GM12878 (cell line): Measurements from ENCODE around the gene SLC25A30. TPM values are rescaled to one million over a fixed set of nuclear protein-coding genes. Genes with fewer than 3 reads are reported as not detected.

Experiments
- ATAC-seq: fragments of 200-7000 bp; cut with Tn5 transposase; 3 replicates; pipeline ENCODE4 v1.9.1; 2020; ENCODE audit warnings: mild to moderate bottlenecking, moderate library complexity
- BruUV-seq: library from RNA; stranded (reverse); fragments of 400-500 nt; replicated peaks from 2 replicates; lab custom pipeline; 2021; lab: Mats Ljungman, UMichigan
- CTCF ChIA-PET: fragments of 300-600 bp; sonication (Branson Sonifier 250); formaldehyde crosslinking; extraction: SDS; loops from one replicate; lab custom pipeline; 2021; ENCODE audit warnings: inconsistent platforms; lab: Yijun Ruan, JAX
- POLR2A ChIA-PET: fragments of 350-600 bp; formaldehyde crosslinking; extraction: SDS; loops from one replicate; lab custom pipeline; 2021; ENCODE audit warnings: inconsistent platforms; lab: Charles Lee
- RAD21 ChIA-PET: fragments of 300-600 bp; sonication (Branson Sonifier 250); formaldehyde crosslinking; loops from one replicate; lab custom pipeline; 2023; ENCODE audit warnings: antibody characterized with exemption; ENCODE audit not compliant: unreplicated experiment; lab: Charles Lee
- SMC1A ChIA-PET: fragments of 300-600 bp; sonication (Branson Sonifier 250); formaldehyde crosslinking; loops from one replicate; lab custom pipeline; 2023; ENCODE audit not compliant: unreplicated experiment, uncharacterized antibody; lab: Charles Lee
- DNase-seq: peaks from one replicate; pipeline ENCODE4 v3.0.0-alpha.2; 2011; ENCODE audit warnings: low read depth, low spot score
- FAIRE-seq: peaks from 3 replicates; lab custom pipeline; 2011; peaks lifted over from hg19 to GRCh38; lab: Jason Lieb, UNC
- H2AFZ ChIP-seq: 2 replicates; pipeline ENCODE4 v1.6.0; 2011; ENCODE audit warnings: low read depth, low read length, control low read depth; ENCODE audit not compliant: control insufficient read depth
- H3K27ac ChIP-seq: 2 replicates; pipeline ENCODE4 v1.5.1; 2011; ENCODE audit warnings: control low read depth; ENCODE audit not compliant: control insufficient read depth, insufficient read depth
- H3K27me3 ChIP-seq, 2 experiments: replicated peaks in 1 of 2; 2 replicates each; pipeline versions ENCODE4 v1.6.0 to v1.6.1; 2011; ENCODE audit warnings: low read length in 1 of 2; ENCODE audit not compliant: control insufficient read depth in 2 of 2, insufficient read depth in 2 of 2
- H3K36me3 ChIP-seq, 2 experiments: 2 replicates each; pipeline ENCODE4 v1.5.1; 2011; ENCODE audit warnings: low read length in 1 of 2; ENCODE audit not compliant: control insufficient read depth in 2 of 2, insufficient read depth in 2 of 2
- H3K4me1 ChIP-seq: 2 replicates; pipeline ENCODE4 v1.6.1; 2011; ENCODE audit warnings: mild to moderate bottlenecking, low read length, moderate library complexity, mixed read lengths; ENCODE audit not compliant: control insufficient read depth, insufficient read depth
- H3K4me2 ChIP-seq: 2 replicates; pipeline ENCODE4 v1.6.0; 2011; ENCODE audit warnings: control low read depth; ENCODE audit not compliant: control insufficient read depth, insufficient read depth
- H3K4me3 ChIP-seq: fragments of 200-600 bp; sonication (generic); 2 replicates; pipeline ENCODE4 v1.5.1; 2016
- H3K79me2 ChIP-seq: 2 replicates; pipeline ENCODE4 v1.6.0; 2011; ENCODE audit warnings: low read length; ENCODE audit not compliant: control insufficient read depth, insufficient read depth
- H3K9ac ChIP-seq: 2 replicates; pipeline ENCODE4 v1.8.0; 2011; ENCODE audit warnings: low read length, control low read depth, mixed read lengths; ENCODE audit not compliant: control insufficient read depth, insufficient read depth
- H3K9me3 ChIP-seq: replicated peaks from 3 replicates; pipeline ENCODE4 v1.5.1; 2011; ENCODE audit warnings: mild to moderate bottlenecking, low read length; ENCODE audit not compliant: control insufficient read depth, insufficient read depth
- H4K20me1 ChIP-seq: 2 replicates; pipeline ENCODE4 v1.6.0; 2011; ENCODE audit not compliant: control insufficient read depth, insufficient read depth
- ATF7 ChIP-seq: fragments of 450-650 bp; IDR thresholded peaks from 2 replicates; pipeline ENCODE4 v1.6.1; 2016; ENCODE audit warnings: low read depth, mild to moderate bottlenecking
- CEBPB ChIP-seq, 2 experiments: fragments of 150-350 bp in 1 of 2; IDR thresholded peaks; 2 replicates each; pipeline ENCODE4 v1.6.1; 2012 to 2014; ENCODE audit warnings: low read depth in 2 of 2, low read length in 2 of 2, borderline replicate concordance in 1 of 2, inconsistent platforms in 1 of 2
- CTCF ChIP-seq, 3 experiments: IDR thresholded peaks in 2 of 3; conservative IDR thresholded peaks in 1 of 3; 2 replicates each; pipeline ENCODE4 v1.5.1; 2011; ENCODE audit warnings: low read depth in 3 of 3, low read length in 3 of 3, mild to moderate bottlenecking in 3 of 3, control low read depth in 2 of 3, moderate library complexity in 2 of 3, inconsistent platforms in 1 of 3, mixed read lengths in 1 of 3; ENCODE audit not compliant: control insufficient read depth in 2 of 3, insufficient read depth in 1 of 3; ENCODE audit errors: extremely low read depth in 1 of 3
- EZH2 ChIP-seq: IDR thresholded peaks from 2 replicates; pipeline ENCODE4 v1.6.1; 2012; ENCODE audit warnings: low read depth, mild to moderate bottlenecking, control low read depth, inconsistent platforms, low read length, borderline replicate concordance; ENCODE audit not compliant: control insufficient read depth
- FOXK2 ChIP-seq: fragments of 450-650 bp; IDR thresholded peaks from 2 replicates; pipeline ENCODE4 v1.6.1; 2017; ENCODE audit warnings: mild to moderate bottlenecking, moderate library complexity
- GABPA ChIP-seq: IDR thresholded peaks from 2 replicates; pipeline ENCODE4 v1.6.1; 2014; ENCODE audit warnings: antibody characterized with exemption, low read depth, mild to moderate bottlenecking, inconsistent platforms
- HDAC2 ChIP-seq: fragments of 200-600 bp; sonication (generic); IDR thresholded peaks from 2 replicates; pipeline ENCODE4 v1.6.1; 2017
- MXI1 ChIP-seq: fragments of 150-350 bp; IDR thresholded peaks from 2 replicates; pipeline ENCODE4 v1.6.1; 2011; ENCODE audit warnings: low read depth, mild to moderate bottlenecking, inconsistent platforms, low read length, improper control_type of control experiment
- RELB ChIP-seq: fragments of 450-650 bp; IDR thresholded peaks from 2 replicates; pipeline ENCODE4 v1.6.1; 2017; ENCODE audit warnings: low read depth, mild to moderate bottlenecking, moderate library complexity
- USF2 ChIP-seq: IDR thresholded peaks from 2 replicates; pipeline ENCODE4 v1.6.1; 2011; ENCODE audit warnings: low read depth, low read length, improper control_type of control experiment, borderline replicate concordance
- ZBTB33 ChIP-seq: fragments of 450-650 bp; IDR thresholded peaks from 2 replicates; pipeline ENCODE4 v1.6.1; 2017; ENCODE audit warnings: mild to moderate bottlenecking
- ZNF207 ChIP-seq: fragments of 450-650 bp; IDR thresholded peaks from 2 replicates; pipeline ENCODE4 v1.6.1; 2014; ENCODE audit warnings: antibody characterized with exemption, mild to moderate bottlenecking, borderline replicate concordance
- ZNF687 ChIP-seq: fragments of 450-650 bp; IDR thresholded peaks from 2 replicates; pipeline ENCODE4 v1.6.1; 2017; ENCODE audit warnings: mild to moderate bottlenecking, moderate library complexity
- WGBS: methylation state at CpG from one replicate; pipeline ENCODE4 v1.1.6; 2016; ENCODE audit warnings: low lambda C conversion rate; ENCODE audit not compliant: insufficient replicate concordance, insufficient coverage; ENCODE audit errors: missing lambda C conversion rate; 5-methylcytosine and 5-hydroxymethylcytosine counted together
- in situ Hi-C: fragments of 300-500 bp; cut with MboI; formaldehyde crosslinking; loops from 9 replicates; pipeline ENCODE4 v1.14.3; 2018; ENCODE audit warnings: mixed read lengths
- intact Hi-C: fragments of 100-400 bp; cut with micrococcal nuclease; formaldehyde crosslinking; loops from one replicate; pipeline ENCODE4 v1.14.2; 2022; ENCODE audit not compliant: unreplicated experiment
- polyA plus RNA-seq, 11 experiments: library from polyadenylated mRNA; depleted of rRNA in 4 of 11; unstranded in 6 of 11; stranded (reverse) in 5 of 11; fragments of >200 nt; fragmentation: Nextera tagmentation in 4 of 11; fragmentation: Illumina TruSeq in 1 of 11; extraction: Ambion mirVana in 4 of 11; extraction: Trizol in 1 of 11; gene quantifications; 1 replicate in 1 of 11; 2 replicates in 10 of 11; pipeline versions ENCODE4 v1.2.1 to v1.2.3, GENCODE V29; 2011 to 2016; ENCODE audit warnings: inconsistent platforms in 2 of 11, missing spikeins in 2 of 11, low read depth in 1 of 11
- total RNA-seq, 4 experiments: library from RNA; depleted of rRNA in 3 of 4; stranded (reverse); fragments of >200 nt in 3 of 4; fragmentation: Illumina TruSeq in 1 of 4; extraction: Trizol in 1 of 4; gene quantifications; 2 replicates each; pipeline versions ENCODE4 v1.2.1 to v1.2.3, GENCODE V29; 2013 to 2021

Gene SLC25A30
- total and polyA plus RNA-seq, 10 of the 15 experiments (the other 5 are each of a cell fraction or from before 2014, with no cell fraction given): 2.4 to 18.0 (median 8.9) TPM

GRCh38 chr13:45391926-45392325, 26.2 kb downstream of the SLC25A30 start:
- DNase-seq (no peak), ATAC-seq (no peak), FAIRE-seq (no peak)
- no peak overlapping the region for H3K4me2 ChIP-seq
- TF ChIP-seq CTCF (IDR thresholded peaks at IDR 0.05 in 2 of 3, conservative IDR thresholded peaks at IDR 0.05 in 1 of 3; ENCODE audit: control insufficient read depth in 2 of 3, extremely low read depth in 1 of 3, insufficient read depth in 1 of 3, low read depth in 3 of 3, low read length in 3 of 3) (no peak), ZNF207 (no peak), ATF7 (no peak), RELB (no peak), ZNF687 (no peak), CEBPB (IDR thresholded peaks at IDR 0.05; ENCODE audit: borderline replicate concordance in 1 of 2, low read depth in 2 of 2, low read length in 2 of 2) (no peak), MXI1 (no peak), HDAC2 (no peak), ZBTB33 (no peak), FOXK2 (no peak), EZH2 (no peak), USF2 (no peak), GABPA (no peak)
- no peak overlapping the region for H2AFZ ChIP-seq
- in situ Hi-C loops: no loop called here
- no peak overlapping the region for H3K27ac ChIP-seq
- 78% methylated on average over 6 of the region's 6 CpGs for WGBS
- POLR2A ChIA-PET: no interaction called here
- no peaks in the 10 kb centered on the region for H3K9me3 ChIP-seq
- intact Hi-C loops: loop anchor here (5.0 kb wide), 1 partner anchor 345 kb away; no protein-coding TSS in a partner anchor
- RAD21 ChIA-PET: no interaction called here
- peaks cover 10% of the 10 kb centered on the region for H3K4me1 ChIP-seq
- no peaks in the 10 kb centered on the region for H3K27me3 ChIP-seq
- SMC1A ChIA-PET: interaction anchor here (0.7 to 2.0 kb wide), 2 partner anchors 19 to 20 kb away, joined by 3 to 4 read pairs; no protein-coding TSS in a partner anchor
- H3K9ac ChIP-seq: no peak overlapping the region
- CTCF ChIA-PET: interaction anchor here (0.6 to 8.2 kb wide), 4 partner anchors 14 to 317 kb away, joined by 3 to 70 read pairs (median 3); no protein-coding TSS in a partner anchor
- H4K20me1 ChIP-seq: no peaks in the 10 kb centered on the region
- H3K4me3 ChIP-seq: no peak overlapping the region
- no peaks in the 10 kb centered on the region for H3K79me2 ChIP-seq
- no TSS peak for BruUV-seq
- peaks cover 3 to 11% of the 10 kb centered on the region in 2 experiments for H3K36me3 ChIP-seq
